ENCODE measurements around the gene BDP1.
"Not testable (repeated sequence)": the region's sequence is repeated elsewhere in the genome, so short reads cannot be mapped to it uniquely, and the experiment has no call there.

DNA sequence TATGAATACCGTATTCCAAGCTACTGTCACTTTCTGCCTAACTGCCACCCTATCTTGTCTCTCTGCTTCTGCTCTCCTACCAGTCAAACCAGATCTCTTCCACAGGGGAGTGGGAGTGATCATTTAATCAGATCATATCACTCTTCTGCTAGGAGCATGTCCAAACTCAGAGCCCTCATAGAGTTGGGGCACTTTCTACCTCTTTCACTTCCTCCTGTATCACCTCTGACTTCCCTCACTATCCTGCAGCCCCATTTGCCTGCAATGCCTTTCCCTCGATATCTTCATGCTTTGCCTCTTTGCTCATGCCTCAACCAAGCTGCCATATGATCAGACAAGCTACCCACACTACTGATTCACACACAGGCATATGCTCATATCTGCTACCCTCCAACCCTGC is 45.4 kb upstream of the BDP1 start:
- TF ChIP-seq, protein P1, sequence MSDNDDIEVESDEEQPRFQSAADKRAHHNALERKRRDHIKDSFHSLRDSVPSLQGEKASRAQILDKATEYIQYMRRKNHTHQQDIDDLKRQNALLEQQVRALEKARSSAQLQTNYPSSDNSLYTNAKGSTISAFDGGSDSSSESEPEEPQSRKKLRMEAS (IDR thresholded peaks at IDR 0.05), result not testable (repeated sequence)
- not testable (repeated sequence) for TF ChIP-seq POLR2AphosphoS5 (IDR thresholded peaks at IDR 0.05; ENCODE audit: low read depth, low read length); SIN3A (IDR thresholded peaks at IDR 0.05; ENCODE audit: low read depth); ZNF274 (IDR thresholded peaks at IDR 0.05; ENCODE audit: low read depth, low read length); JUND (IDR thresholded peaks at IDR 0.05); POLR2A (IDR thresholded peaks at IDR 0.05; ENCODE audit: borderline replicate concordance, extremely low read depth, insufficient read depth, insufficient read length); CEBPB (IDR thresholded peaks at IDR 0.05; ENCODE audit: low read depth); SP1 (IDR thresholded peaks at IDR 0.05; ENCODE audit: low read depth); EZH2 (IDR thresholded peaks at IDR 0.05)
- TF ChIP-seq, protein P2, sequence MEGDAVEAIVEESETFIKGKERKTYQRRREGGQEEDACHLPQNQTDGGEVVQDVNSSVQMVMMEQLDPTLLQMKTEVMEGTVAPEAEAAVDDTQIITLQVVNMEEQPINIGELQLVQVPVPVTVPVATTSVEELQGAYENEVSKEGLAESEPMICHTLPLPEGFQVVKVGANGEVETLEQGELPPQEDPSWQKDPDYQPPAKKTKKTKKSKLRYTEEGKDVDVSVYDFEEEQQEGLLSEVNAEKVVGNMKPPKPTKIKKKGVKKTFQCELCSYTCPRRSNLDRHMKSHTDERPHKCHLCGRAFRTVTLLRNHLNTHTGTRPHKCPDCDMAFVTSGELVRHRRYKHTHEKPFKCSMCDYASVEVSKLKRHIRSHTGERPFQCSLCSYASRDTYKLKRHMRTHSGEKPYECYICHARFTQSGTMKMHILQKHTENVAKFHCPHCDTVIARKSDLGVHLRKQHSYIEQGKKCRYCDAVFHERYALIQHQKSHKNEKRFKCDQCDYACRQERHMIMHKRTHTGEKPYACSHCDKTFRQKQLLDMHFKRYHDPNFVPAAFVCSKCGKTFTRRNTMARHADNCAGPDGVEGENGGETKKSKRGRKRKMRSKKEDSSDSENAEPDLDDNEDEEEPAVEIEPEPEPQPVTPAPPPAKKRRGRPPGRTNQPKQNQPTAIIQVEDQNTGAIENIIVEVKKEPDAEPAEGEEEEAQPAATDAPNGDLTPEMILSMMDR (IDR thresholded peaks at IDR 0.05 in 2 of 3, conservative IDR thresholded peaks at IDR 0.05 in 1 of 3; ENCODE audit: borderline replicate concordance in 1 of 3, insufficient read depth in 1 of 3, low read depth in 2 of 3, low read length in 2 of 3), result not testable (repeated sequence)
- TF ChIP-seq, protein P3, sequence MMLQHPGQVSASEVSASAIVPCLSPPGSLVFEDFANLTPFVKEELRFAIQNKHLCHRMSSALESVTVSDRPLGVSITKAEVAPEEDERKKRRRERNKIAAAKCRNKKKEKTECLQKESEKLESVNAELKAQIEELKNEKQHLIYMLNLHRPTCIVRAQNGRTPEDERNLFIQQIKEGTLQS (IDR thresholded peaks at IDR 0.05), result not testable (repeated sequence)
- TF ChIP-seq, protein P4, sequence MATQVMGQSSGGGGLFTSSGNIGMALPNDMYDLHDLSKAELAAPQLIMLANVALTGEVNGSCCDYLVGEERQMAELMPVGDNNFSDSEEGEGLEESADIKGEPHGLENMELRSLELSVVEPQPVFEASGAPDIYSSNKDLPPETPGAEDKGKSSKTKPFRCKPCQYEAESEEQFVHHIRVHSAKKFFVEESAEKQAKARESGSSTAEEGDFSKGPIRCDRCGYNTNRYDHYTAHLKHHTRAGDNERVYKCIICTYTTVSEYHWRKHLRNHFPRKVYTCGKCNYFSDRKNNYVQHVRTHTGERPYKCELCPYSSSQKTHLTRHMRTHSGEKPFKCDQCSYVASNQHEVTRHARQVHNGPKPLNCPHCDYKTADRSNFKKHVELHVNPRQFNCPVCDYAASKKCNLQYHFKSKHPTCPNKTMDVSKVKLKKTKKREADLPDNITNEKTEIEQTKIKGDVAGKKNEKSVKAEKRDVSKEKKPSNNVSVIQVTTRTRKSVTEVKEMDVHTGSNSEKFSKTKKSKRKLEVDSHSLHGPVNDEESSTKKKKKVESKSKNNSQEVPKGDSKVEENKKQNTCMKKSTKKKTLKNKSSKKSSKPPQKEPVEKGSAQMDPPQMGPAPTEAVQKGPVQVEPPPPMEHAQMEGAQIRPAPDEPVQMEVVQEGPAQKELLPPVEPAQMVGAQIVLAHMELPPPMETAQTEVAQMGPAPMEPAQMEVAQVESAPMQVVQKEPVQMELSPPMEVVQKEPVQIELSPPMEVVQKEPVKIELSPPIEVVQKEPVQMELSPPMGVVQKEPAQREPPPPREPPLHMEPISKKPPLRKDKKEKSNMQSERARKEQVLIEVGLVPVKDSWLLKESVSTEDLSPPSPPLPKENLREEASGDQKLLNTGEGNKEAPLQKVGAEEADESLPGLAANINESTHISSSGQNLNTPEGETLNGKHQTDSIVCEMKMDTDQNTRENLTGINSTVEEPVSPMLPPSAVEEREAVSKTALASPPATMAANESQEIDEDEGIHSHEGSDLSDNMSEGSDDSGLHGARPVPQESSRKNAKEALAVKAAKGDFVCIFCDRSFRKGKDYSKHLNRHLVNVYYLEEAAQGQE (IDR thresholded peaks at IDR 0.05; ENCODE audit: low read depth), result not testable (repeated sequence)
- TF ChIP-seq, protein P5, sequence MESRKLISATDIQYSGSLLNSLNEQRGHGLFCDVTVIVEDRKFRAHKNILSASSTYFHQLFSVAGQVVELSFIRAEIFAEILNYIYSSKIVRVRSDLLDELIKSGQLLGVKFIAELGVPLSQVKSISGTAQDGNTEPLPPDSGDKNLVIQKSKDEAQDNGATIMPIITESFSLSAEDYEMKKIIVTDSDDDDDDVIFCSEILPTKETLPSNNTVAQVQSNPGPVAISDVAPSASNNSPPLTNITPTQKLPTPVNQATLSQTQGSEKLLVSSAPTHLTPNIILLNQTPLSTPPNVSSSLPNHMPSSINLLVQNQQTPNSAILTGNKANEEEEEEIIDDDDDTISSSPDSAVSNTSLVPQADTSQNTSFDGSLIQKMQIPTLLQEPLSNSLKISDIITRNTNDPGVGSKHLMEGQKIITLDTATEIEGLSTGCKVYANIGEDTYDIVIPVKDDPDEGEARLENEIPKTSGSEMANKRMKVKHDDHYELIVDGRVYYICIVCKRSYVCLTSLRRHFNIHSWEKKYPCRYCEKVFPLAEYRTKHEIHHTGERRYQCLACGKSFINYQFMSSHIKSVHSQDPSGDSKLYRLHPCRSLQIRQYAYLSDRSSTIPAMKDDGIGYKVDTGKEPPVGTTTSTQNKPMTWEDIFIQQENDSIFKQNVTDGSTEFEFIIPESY (IDR thresholded peaks at IDR 0.05; ENCODE audit: extremely low read depth, insufficient replicate concordance, low read length), result not testable (repeated sequence)
